NCI-H1694 (cell line): Measurements from ENCODE around the gene MICALL1.

Source experiments
- DNase-seq: peaks from one replicate; lab custom pipeline; 2025; lab: John Stamatoyannopoulos, UW

MICALL1 gene

DNA sequence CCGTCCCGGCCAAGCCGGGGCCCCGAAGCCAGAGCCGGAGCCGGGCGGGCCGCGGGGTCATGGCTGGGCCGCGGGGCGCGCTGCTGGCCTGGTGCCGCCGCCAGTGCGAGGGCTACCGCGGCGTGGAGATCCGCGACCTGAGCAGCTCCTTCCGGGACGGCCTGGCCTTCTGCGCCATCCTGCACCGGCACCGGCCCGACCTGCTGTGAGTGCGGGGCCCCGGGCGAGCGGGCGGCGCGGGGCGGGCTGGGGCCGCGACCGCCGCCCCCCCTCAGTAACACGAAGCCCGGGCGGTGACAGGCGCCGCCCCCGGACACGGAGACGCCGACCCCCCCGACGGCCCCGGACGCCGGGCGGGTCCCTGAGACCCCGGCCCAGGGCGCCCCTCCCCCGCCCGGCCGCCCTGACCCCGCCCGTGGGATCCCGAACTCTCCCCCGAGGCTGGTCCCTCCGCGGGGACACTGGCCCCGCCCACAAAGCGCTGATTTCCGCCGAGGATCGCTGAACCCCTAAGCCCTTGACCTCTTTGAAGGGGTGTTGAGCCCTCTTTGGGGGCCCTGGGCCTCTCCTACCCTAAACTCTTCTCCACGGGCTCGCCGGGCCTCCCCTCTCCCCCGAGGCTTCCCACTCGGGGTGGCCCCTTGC is 389 bp downstream of the MICALL1 start:
- no peak for DNase-seq

- no peak for DNase-seq
These were observed 1.2 kb downstream of the MICALL1 start for GRCh38 chr22:37907036-37907954.

GRCh38 chr22:37909766-37910165 is 3.7 kb downstream of the MICALL1 start:
- DNase-seq, result no peak

- DNase-seq, result no peak
These were observed 5.0 kb downstream of the MICALL1 start for GRCh38 chr22:37910890-37911672.

GRCh38 chr22:37911697-37912096 is 5.6 kb downstream of the MICALL1 start:
- no peak for DNase-seq

GRCh38 chr22:37912171-37912570 is 6.1 kb downstream of the MICALL1 start:
- DNase-seq, result no peak

DNA sequence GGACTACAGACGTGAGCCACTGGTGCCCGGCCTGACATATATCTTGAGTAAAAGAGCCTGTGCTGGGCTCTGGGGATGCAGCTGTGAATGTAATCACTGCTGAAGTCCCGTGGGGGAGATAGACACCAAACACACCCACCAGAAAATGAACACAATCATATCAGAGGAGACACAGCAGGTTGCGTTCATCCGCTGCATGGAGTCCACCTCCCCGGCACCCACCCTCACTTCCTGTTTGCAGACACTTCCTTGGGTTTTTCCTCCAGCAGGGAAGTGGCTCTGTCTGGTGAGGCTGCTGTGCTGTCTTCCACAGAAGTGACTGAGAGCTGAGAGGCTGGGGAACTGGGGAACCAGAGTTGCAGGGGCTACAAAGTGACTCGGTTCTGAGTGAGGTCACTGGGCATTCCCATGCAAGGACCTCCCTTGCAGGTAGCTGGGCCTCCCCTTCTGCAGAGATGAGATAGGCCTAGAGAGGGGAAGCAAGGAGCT is 7.2 kb downstream of the MICALL1 start:
- DNase-seq, result no peak

- no peak for DNase-seq
These were observed 10.2 kb downstream of the MICALL1 start for GRCh38 chr22:37916311-37916710.

DNA sequence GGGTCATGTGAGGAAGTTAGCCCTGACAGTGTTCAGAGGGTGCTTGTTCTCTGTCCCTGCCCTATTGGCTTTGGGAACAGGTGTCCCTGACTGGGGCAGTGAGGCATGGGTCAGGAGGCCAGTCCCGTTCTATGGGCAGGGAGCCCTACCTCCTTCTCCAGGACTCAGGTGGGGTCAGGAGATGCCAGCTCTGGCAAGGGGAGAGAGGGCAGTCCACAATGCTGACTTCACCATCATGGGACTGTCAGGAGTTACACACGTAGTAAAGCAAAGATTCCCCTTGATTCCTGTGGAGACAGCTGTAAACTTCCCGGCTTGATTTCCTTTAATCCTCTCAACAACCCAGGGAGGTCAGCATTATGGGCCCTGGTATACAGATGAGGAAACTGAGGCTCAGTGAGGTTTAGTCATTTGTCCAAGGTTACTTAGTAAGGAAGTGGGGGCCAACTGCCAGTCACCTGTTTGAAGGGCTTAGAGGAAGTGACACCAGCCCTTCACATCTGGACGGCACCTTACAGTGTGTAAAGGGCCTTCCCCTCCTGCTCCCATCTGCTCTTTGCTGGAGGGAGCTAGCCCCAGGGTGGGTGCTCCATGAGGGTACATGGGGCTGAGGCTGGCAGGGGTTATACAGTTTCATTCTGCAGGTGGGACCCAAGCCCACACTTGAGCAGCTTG is 11.9 kb downstream of the MICALL1 start:
- no peak for DNase-seq

DNA sequence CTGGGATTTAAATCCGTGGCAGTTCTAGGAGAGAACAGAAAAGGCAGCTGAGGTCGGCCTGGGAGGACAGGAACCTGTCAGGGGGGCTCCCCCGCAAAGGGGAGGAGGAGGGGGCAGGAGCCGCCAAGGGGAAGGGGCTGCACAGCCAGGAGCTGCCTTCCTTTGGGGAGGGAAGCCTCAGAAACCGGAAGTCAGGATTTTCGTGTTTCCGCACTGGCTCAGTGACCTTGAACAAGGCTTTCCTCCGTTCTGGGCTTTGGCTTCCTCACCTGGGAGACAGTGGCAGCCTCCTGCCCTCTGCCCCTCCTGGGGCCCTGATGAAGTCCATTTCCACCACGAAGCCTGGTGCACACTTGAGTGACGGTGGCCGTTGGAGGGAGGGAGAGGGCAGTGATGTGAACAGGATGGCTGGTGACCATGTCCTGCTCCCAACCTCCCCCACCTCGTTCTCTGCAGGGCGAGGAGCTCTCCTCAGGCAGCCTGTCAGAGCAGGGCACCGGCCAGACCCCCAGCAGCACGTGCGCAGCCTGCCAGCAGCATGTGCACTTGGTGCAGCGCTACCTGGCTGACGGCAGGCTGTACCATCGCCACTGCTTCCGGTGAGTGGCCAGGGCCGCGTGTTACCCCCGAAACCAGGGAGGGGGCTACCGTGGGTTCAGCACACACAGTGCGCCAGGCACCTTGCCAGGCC is 12.6 kb downstream of the MICALL1 start:
- no peak for DNase-seq

- no peak for DNase-seq
These were observed 14.0 kb downstream of the MICALL1 start for GRCh38 chr22:37920126-37920525.

- DNase-seq, result peak; percentile 9
These were observed 16.1 kb downstream of the MICALL1 start for GRCh38 chr22:37922191-37922590.

DNA sequence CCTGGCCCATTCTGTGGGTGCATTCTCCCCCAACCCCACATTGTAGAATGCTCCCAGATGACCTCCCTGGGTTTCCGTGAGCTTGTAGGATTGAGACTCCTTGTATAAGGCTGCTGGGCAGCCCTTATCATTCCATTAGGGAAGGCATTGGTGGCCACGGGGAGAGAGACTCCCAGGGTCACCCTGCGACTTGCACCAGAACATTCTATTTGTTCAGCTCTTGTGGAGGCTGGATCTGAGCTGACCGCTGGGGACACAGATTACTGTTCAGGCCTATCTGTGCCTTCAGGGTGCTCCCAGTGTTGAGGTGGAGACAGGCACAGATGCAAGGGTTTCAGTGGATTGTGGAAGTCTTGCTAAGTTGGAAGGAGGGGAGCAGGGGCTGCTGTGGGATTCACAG is 17.8 kb downstream of the MICALL1 start:
- no peak for DNase-seq

- DNase-seq, result no peak
These were observed 18.4 kb downstream of the MICALL1 start for GRCh38 chr22:37924386-37925065.

GRCh38 chr22:37925330-37925729 is 19.2 kb downstream of the MICALL1 start:
- DNase-seq, result no peak

DNA sequence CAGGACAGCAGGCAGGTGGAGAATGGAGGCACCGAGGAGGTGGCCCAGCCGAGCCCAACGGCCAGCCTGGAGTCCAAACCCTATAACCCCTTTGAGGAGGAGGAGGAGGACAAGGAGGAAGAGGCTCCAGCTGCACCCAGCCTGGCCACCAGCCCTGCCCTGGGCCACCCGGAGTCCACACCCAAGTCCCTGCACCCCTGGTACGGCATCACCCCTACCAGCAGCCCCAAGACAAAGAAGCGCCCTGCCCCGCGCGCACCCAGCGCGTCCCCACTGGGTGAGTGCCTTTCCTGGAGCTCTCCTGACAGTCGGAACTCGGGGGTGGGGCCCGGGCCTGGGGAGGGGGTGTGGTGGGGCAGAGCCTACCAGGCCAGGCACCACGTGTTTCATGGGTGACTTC is 19.7 kb downstream of the MICALL1 start:
- DNase-seq, result no peak

DNA sequence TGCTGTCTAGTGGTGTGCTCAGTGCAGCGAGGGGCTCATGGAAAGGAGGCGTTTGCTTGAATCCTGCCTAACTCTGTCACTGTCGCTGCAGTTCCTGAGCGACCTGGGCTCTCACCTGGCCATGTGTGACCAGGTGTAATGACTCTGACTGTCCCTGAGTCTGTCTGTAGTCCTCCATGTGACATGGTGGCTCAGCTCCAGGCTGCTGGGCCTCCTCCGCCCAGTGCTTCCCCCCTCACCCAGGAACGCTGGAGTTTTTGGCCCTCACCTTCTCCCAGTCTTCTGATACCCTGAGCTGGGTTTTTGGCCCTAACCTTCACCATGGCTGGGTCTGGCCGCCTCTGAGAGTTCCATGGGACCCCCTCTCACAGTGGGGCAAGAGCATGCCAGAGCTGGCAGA is 20.3 kb downstream of the MICALL1 start:
- no peak for DNase-seq

GRCh38 chr22:37926771-37927636 is 20.9 kb downstream of the MICALL1 start:
- no peak for DNase-seq

DNA sequence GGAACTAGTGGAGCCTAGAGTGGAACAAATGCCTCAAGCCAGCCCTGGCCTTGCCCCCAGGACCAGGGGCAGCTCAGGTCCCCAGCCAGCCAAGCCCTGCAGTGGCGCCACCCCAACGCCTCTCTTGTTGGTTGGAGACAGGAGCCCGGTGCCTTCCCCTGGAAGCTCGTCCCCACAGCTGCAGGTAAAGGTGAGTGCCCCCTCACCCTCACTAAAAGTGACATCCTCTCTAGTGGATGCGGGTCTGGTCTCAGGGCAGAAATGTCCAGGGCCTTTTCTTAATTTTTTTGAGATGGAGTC is 21.5 kb downstream of the MICALL1 start:
- no peak for DNase-seq

- no peak for DNase-seq
These were observed 23.3 kb downstream of the MICALL1 start for GRCh38 chr22:37929390-37929789.
